ENCODE data around the gene CRTAP. TPM values are rescaled to one million over a fixed set of nuclear protein-coding genes. Genes with fewer than 3 reads are reported as not detected.

The CRTAP gene
- total and polyA plus RNA-seq, 2 of the 13 experiments (the other 11 are each of a cell fraction or from before 2014, with no cell fraction given) = 54.2 to 119 TPM

- 0 out of 2 replicates have a peak, but pooled peaks cover 4% of the 10 kb centered on the region for H3K9me3 ChIP-seq (ENCODE audit: low read length)
- no peak for TF ChIP-seq KLF9 (CRISPR knock-in tag; IDR thresholded peaks at IDR 0.05; ENCODE audit: low read depth)
- peak; percentile 9 for TF ChIP-seq ASH2L (IDR thresholded peaks at IDR 0.05; ENCODE audit: insufficient read length, low read depth, low read length)
- peaks cover 44% of the 10 kb centered on the region for H3K4me1 ChIP-seq (ENCODE audit: insufficient read depth, low read length)
- no peak; the same call in 2 of the 3 replicates for ATAC-seq
- 39% methylated on average over 3 of the region's 3 CpGs for WGBS (ENCODE audit: low lambda C conversion rate)
- H2AFZ ChIP-seq (ENCODE audit: low read length) = no peak overlapping the region
- BruUV-seq (replicated peaks) = TSS peak; percentile 87
- H3K4me2 ChIP-seq (ENCODE audit: low read depth, low read length) = peak overlapping the region; percentile 55
- FAIRE-seq = no peak
- H4K20me1 ChIP-seq (ENCODE audit: insufficient read depth, low read length) = no peaks in the 10 kb centered on the region
- peak overlapping the region; percentile 38 for H3K27ac ChIP-seq (ENCODE audit: extremely low read length, insufficient read depth, low read length)
- intact Hi-C loops (cut with micrococcal nuclease; ENCODE audit: unreplicated experiment) = loop anchor here (10.0 kb wide), 1 partner anchor 88 kb away; the partner anchor contains the start of gene FBXL2
- ChIA-PET CTCF (ENCODE audit: low intra/inter-chr PET ratio, low total read pairs) (no interaction called here), POLR2A (no interaction called here)
- no peaks in the 10 kb centered on the region for H3K36me3 ChIP-seq (replicated peaks in 1 of 2; ENCODE audit: control insufficient read depth in 1 of 2, insufficient read depth in 2 of 2, low read length in 2 of 2)
- peak overlapping the region in 1 of 3 experiments; percentile 1; a peak in 1 of 6 replicates for H3K4me3 ChIP-seq (replicated peaks in 1 of 3; ENCODE audit: insufficient read depth in 1 of 3, low read depth in 2 of 3, low read length in 3 of 3)
- no peaks in the 10 kb centered on the region for H3K27me3 ChIP-seq (ENCODE audit: control insufficient read depth in 1 of 2, insufficient read depth in 2 of 2, low read length in 2 of 2)
- in situ Hi-C loops (cut with HindIII; ENCODE audit: extremely low pct_ligation_motif_present, low pct_unique_long_range_greater_than_20kb) = no loop called here
- no peak overlapping the region; the same call in 1 of the 2 replicates for H3K9ac ChIP-seq (ENCODE audit: insufficient read depth, low read depth, low read length)
- DNase-seq (ENCODE audit: low spot score) = no peak
- H3K79me2 ChIP-seq (ENCODE audit: insufficient read depth, low read length) = no peaks in the 10 kb centered on the region
Measured at GRCh38 chr3:33187368-33187634, 73.5 kb downstream of the CRTAP start.

- intact Hi-C loops (cut with micrococcal nuclease; ENCODE audit: unreplicated experiment) = no loop called here
- BruUV-seq (replicated peaks) = no TSS peak
- H3K9me3 ChIP-seq (ENCODE audit: low read length) = no peaks in the 10 kb centered on the region
- DNase-seq (ENCODE audit: low spot score) = no peak
- CTCF ChIA-PET (ENCODE audit: low intra/inter-chr PET ratio, low total read pairs) = no interaction called here
- H3K27ac ChIP-seq (ENCODE audit: extremely low read length, insufficient read depth, low read length) = no peak overlapping the region
- no peak overlapping the region for H3K4me2 ChIP-seq (ENCODE audit: low read depth, low read length)
- H4K20me1 ChIP-seq (ENCODE audit: insufficient read depth, low read length) = no peaks in the 10 kb centered on the region
- ATAC-seq = no peak
- POLR2A ChIA-PET = no interaction called here
- in situ Hi-C loops (cut with HindIII; ENCODE audit: extremely low pct_ligation_motif_present, low pct_unique_long_range_greater_than_20kb) = no loop called here
- no peak for TF ChIP-seq EHMT2 (IDR thresholded peaks at IDR 0.05; ENCODE audit: borderline replicate concordance, low read depth, low read length)
- no peak for TF ChIP-seq NCOA1 (CRISPR knock-in tag; IDR thresholded peaks at IDR 0.05)
- TF ChIP-seq NR2F6 (IDR thresholded peaks at IDR 0.05) = no peak
- TF ChIP-seq NR2F6 (CRISPR knock-in tag; IDR thresholded peaks at IDR 0.05) = 0 out of 2 replicates have a peak, but pooled peaks have one; percentile 15
- TF ChIP-seq TOPORS (CRISPR knock-in tag; IDR thresholded peaks at IDR 0.05) = no peak
- no peak for TF ChIP-seq TIGD3 (CRISPR knock-in tag; IDR thresholded peaks at IDR 0.05; ENCODE audit: borderline replicate concordance)
- no peaks in the 10 kb centered on the region for H3K79me2 ChIP-seq (ENCODE audit: insufficient read depth, low read length)
- no peak overlapping the region for H2AFZ ChIP-seq (ENCODE audit: low read length)
- H3K36me3 ChIP-seq (replicated peaks in 1 of 2; ENCODE audit: control insufficient read depth in 1 of 2, insufficient read depth in 2 of 2, low read length in 2 of 2) = no peaks in the 10 kb centered on the region
- peaks cover 22% of the 10 kb centered on the region for H3K4me1 ChIP-seq (ENCODE audit: insufficient read depth, low read length)
- no peak for FAIRE-seq
- no peaks in the 10 kb centered on the region; a peak in 1 of 5 replicates for H3K27me3 ChIP-seq (ENCODE audit: control insufficient read depth in 1 of 2, insufficient read depth in 2 of 2, low read length in 2 of 2)
- no peak overlapping the region for H3K4me3 ChIP-seq (replicated peaks in 1 of 3; ENCODE audit: insufficient read depth in 1 of 3, low read depth in 2 of 3, low read length in 3 of 3)
- H3K9ac ChIP-seq (ENCODE audit: insufficient read depth, low read depth, low read length) = no peak overlapping the region
- WGBS (ENCODE audit: low lambda C conversion rate) = 43% methylated on average over 1 of the region's 1 CpG
Measured at GRCh38 chr3:33194303-33194702, 80.5 kb downstream of the CRTAP start.

All from HepG2 (cell line).